Keratinocyte (primary cell): ENCODE measurements around the gene KLF14.

Source experiments
- EZH2 ChIP-seq: IDR thresholded peaks from one replicate; pipeline ENCODE4 v1.6.1; 2012; ENCODE audit warnings: inconsistent platforms, mild to moderate bottlenecking, low read length, moderate library complexity
- TF ChIP-seq, protein P1 (sequence below), 3 experiments: IDR thresholded peaks in 1 of 3; conservative IDR thresholded peaks in 1 of 3; optimal IDR thresholded peaks in 1 of 3; 2 replicates in 2 of 3; 3 replicates in 1 of 3; pipeline versions ENCODE3 to v1.5.1; 2011; ENCODE audit warnings: low read length in 3 of 3, mild to moderate bottlenecking in 3 of 3, moderate library complexity in 2 of 3, control low read depth in 1 of 3, inconsistent platforms in 1 of 3; ENCODE audit not compliant: insufficient read depth in 2 of 3; ENCODE audit errors: extremely low read depth in 1 of 3

DNA sequence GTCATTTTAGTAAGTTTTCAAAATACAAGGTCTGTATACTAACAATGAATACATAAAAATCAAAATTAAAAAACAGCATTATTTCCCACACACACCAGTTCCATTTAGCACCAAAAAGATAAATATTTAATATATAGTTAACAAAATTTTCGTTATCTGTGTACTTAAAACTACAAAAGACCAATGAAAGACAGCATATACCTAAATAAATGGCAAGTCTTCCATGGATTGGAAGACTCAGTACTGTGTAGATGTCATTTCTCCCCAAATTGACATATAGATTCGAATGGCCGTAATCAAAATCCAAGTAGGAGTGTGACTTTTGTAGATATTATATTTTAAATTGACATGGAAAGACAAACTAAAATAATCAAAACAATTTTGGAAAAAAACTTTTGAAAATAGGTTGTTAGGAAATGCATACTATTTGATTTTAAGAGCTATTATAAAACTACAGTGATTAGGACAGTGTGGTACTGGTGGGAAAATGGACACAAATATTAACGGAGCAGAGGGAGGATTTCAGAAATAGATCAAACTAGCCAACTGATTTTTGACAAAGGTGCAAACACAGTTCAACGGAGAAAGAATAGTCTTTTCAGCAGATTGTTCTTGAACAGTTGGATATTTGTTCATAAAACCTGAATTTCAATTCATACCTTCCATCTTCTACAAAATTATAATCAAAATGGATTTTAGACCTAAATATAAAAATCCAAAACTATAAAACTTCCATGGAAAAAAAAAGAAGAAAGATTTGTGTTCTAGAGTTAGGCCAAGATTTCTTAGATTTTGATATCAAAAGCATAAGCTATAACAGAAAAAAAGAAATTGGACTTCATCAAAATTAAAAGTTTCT lies 14.8 kb upstream of the KLF14 start:
- no peak for TF ChIP-seq EZH2
- TF ChIP-seq, protein P1, sequence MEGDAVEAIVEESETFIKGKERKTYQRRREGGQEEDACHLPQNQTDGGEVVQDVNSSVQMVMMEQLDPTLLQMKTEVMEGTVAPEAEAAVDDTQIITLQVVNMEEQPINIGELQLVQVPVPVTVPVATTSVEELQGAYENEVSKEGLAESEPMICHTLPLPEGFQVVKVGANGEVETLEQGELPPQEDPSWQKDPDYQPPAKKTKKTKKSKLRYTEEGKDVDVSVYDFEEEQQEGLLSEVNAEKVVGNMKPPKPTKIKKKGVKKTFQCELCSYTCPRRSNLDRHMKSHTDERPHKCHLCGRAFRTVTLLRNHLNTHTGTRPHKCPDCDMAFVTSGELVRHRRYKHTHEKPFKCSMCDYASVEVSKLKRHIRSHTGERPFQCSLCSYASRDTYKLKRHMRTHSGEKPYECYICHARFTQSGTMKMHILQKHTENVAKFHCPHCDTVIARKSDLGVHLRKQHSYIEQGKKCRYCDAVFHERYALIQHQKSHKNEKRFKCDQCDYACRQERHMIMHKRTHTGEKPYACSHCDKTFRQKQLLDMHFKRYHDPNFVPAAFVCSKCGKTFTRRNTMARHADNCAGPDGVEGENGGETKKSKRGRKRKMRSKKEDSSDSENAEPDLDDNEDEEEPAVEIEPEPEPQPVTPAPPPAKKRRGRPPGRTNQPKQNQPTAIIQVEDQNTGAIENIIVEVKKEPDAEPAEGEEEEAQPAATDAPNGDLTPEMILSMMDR (optimal IDR thresholded peaks at IDR 0.05 in 1 of 3, IDR thresholded peaks at IDR 0.05 in 1 of 3, conservative IDR thresholded peaks at IDR 0.05 in 1 of 3; ENCODE audit: extremely low read depth in 1 of 3, insufficient read depth in 2 of 3, low read length in 3 of 3): no peak
